Measurements from ENCODE around the gene XAB2.

DNA sequence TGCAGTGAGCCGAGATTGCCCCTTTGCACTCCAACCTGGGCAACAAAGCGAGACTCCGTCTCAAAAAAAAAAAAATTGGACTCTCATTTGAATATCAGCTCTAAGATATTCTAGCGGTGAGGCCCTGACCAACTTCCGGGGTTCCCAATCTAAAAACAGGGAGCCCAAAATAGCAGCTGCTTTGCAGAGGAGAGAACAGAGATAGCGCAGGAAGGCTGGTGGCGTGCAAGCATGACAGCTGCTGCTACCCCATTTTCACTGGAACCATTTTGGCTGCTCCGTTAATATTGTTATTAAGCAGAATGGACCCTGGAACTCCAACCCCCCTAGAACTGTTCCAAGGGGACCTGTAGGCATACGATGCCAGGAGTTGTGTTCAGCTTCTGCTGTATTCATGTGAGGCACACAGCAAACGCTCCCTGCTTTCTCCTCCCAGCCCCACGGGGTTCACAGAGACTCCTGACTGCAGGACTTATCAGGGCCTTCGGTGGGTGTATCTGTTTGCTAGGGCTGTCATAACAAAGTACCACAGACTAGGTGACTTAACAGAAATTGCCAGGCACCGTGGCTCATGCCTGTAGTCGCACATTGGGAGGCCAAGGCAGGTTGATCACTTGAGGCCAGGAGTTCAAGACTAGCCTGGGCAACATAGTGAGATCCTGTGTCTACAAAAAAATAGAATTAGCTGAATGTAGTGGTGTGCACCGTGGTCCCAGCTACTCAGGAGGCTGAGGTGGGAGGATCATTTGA, 19.1 kb upstream of the XAB2 start:
- TF ChIP-seq, protein P1, sequence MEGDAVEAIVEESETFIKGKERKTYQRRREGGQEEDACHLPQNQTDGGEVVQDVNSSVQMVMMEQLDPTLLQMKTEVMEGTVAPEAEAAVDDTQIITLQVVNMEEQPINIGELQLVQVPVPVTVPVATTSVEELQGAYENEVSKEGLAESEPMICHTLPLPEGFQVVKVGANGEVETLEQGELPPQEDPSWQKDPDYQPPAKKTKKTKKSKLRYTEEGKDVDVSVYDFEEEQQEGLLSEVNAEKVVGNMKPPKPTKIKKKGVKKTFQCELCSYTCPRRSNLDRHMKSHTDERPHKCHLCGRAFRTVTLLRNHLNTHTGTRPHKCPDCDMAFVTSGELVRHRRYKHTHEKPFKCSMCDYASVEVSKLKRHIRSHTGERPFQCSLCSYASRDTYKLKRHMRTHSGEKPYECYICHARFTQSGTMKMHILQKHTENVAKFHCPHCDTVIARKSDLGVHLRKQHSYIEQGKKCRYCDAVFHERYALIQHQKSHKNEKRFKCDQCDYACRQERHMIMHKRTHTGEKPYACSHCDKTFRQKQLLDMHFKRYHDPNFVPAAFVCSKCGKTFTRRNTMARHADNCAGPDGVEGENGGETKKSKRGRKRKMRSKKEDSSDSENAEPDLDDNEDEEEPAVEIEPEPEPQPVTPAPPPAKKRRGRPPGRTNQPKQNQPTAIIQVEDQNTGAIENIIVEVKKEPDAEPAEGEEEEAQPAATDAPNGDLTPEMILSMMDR (IDR thresholded peaks at IDR 0.05): no peak
- no peak for TF ChIP-seq POLR2A (IDR thresholded peaks at IDR 0.05)
